HepG2 (cell line): Measurements from ENCODE around the gene ASMT. TPM values are rescaled to one million over a fixed set of nuclear protein-coding genes. Genes with fewer than 3 reads are reported as not detected.
"Not testable (repeated sequence)": the region's sequence is repeated elsewhere in the genome, so short reads cannot be mapped to it uniquely, and the experiment has no call there.

Experiments used
- ATAC-seq: fragments of 200-7000 bp; cut with Tn5 transposase; 3 replicates; pipeline ENCODE4 v1.9.1; 2020; ENCODE audit warnings: mild to moderate bottlenecking, moderate library complexity
- BruUV-seq: library from RNA; stranded (reverse); fragments of 400-500 nt; replicated peaks from 2 replicates; lab custom pipeline; 2021; lab: Mats Ljungman, UMichigan
- CTCF ChIA-PET: fragments of 300-600 bp; formaldehyde crosslinking; extraction: SDS; loops from one replicate; lab custom pipeline; 2021; ENCODE audit warnings: low total read pairs, inconsistent platforms, low intra/inter-chr PET ratio; lab: Yijun Ruan, JAX
- POLR2A ChIA-PET: fragments of 350-600 bp; sonication (Branson Sonifier 250); formaldehyde crosslinking; loops from one replicate; lab custom pipeline; 2020; ENCODE audit warnings: antibody characterized with exemption, inconsistent platforms; lab: Yijun Ruan, JAX
- DNase-seq: peaks from one replicate; pipeline ENCODE4 v3.0.0-alpha.2; 2015; ENCODE audit warnings: low spot score
- FAIRE-seq: peaks from 3 replicates; lab custom pipeline; 2011; peaks lifted over from hg19 to GRCh38; lab: Jason Lieb, UNC
- H2AFZ ChIP-seq: one replicate; pipeline ENCODE4 v1.6.1; 2011; ENCODE audit warnings: low read length, inconsistent platforms
- H3K27ac ChIP-seq: fragments of 300-600 bp; 3 replicates; pipeline ENCODE4 v1.8.0; 2011; ENCODE audit warnings: mixed run types, mild to moderate bottlenecking, mixed read lengths, low read length, inconsistent platforms; ENCODE audit not compliant: insufficient read depth; ENCODE audit errors: extremely low read length
- H3K27me3 ChIP-seq, 2 experiments: fragments of 200-600 bp in 1 of 2; 2 replicates in 1 of 2; 3 replicates in 1 of 2; pipeline versions ENCODE4 v1.6.0 to v1.8.0; 2011; ENCODE audit warnings: low read length in 2 of 2, mild to moderate bottlenecking in 2 of 2, moderate library complexity in 2 of 2, inconsistent platforms in 1 of 2; ENCODE audit not compliant: insufficient read depth in 2 of 2, control insufficient read depth in 1 of 2
- H3K36me3 ChIP-seq, 2 experiments: fragments of 200-600 bp in 1 of 2; replicated peaks in 1 of 2; 2 replicates in 1 of 2; 3 replicates in 1 of 2; pipeline versions ENCODE4 v1.5.1 to v1.8.0; 2011; ENCODE audit warnings: low read length in 2 of 2, inconsistent platforms in 1 of 2; ENCODE audit not compliant: insufficient read depth in 2 of 2, control insufficient read depth in 1 of 2
- H3K4me1 ChIP-seq: 2 replicates; pipeline ENCODE4 v1.5.1; 2012; ENCODE audit warnings: low read length, inconsistent platforms; ENCODE audit not compliant: insufficient read depth
- H3K4me2 ChIP-seq: 2 replicates; pipeline ENCODE4 v1.6.0; 2011; ENCODE audit warnings: low read depth, low read length, inconsistent platforms
- H3K4me3 ChIP-seq, 3 experiments: fragments of 200-600 bp in 1 of 3; sonication (generic), shearing (Covaris generic) in 1 of 3; replicated peaks in 1 of 3; 2 replicates each; pipeline ENCODE4 v1.5.1; 2011 to 2016; ENCODE audit warnings: low read length in 3 of 3, inconsistent platforms in 2 of 3, low read depth in 2 of 3, mild to moderate bottlenecking in 2 of 3, control low read depth in 1 of 3, mixed read lengths in 1 of 3; ENCODE audit not compliant: insufficient read depth in 1 of 3
- H3K79me2 ChIP-seq: one replicate; pipeline ENCODE4 v1.6.1; 2011; ENCODE audit warnings: low read length, inconsistent platforms; ENCODE audit not compliant: insufficient read depth
- H3K9ac ChIP-seq: 2 replicates; pipeline ENCODE4 v1.6.0; 2011; ENCODE audit warnings: mild to moderate bottlenecking, low read depth, low read length, inconsistent platforms; ENCODE audit not compliant: insufficient read depth
- H3K9me3 ChIP-seq: 2 replicates; pipeline ENCODE4 v1.5.1; 2012; ENCODE audit warnings: mild to moderate bottlenecking, low read length
- H4K20me1 ChIP-seq: 2 replicates; pipeline ENCODE4 v1.6.0; 2011; ENCODE audit warnings: inconsistent platforms, mild to moderate bottlenecking, low read length, moderate library complexity; ENCODE audit not compliant: insufficient read depth
- CSRNP2 ChIP-seq: sonication (generic); formaldehyde crosslinking; conservative IDR thresholded peaks from 2 replicates; pipeline ENCODE4 v1.8.0; 2022; ENCODE audit warnings: low read depth, missing genetic modification reagents
- KLF15 ChIP-seq: sonication (generic); formaldehyde crosslinking; IDR thresholded peaks from 2 replicates; pipeline ENCODE4 v1.8.1; 2023; ENCODE audit warnings: borderline replicate concordance, mild to moderate bottlenecking, inconsistent platforms, missing genetic modification reagents, mixed read lengths
- MXI1 ChIP-seq: IDR thresholded peaks from 3 replicates; pipeline ENCODE4 v1.6.1; 2012; ENCODE audit warnings: low read depth, low read length, inconsistent platforms, borderline replicate concordance
- NONO ChIP-seq, 2 experiments: fragments of 450-650 bp in 1 of 2; sonication (generic) in 1 of 2; formaldehyde crosslinking in 1 of 2; IDR thresholded peaks in 1 of 2; conservative IDR thresholded peaks in 1 of 2; 2 replicates each; pipeline versions ENCODE4 v1.6.1 to v1.8.0; 2017 to 2022; ENCODE audit warnings: mild to moderate bottlenecking in 1 of 2, missing genetic modification reagents in 1 of 2, moderate library complexity in 1 of 2
- ZFY ChIP-seq: sonication (generic); formaldehyde crosslinking; IDR thresholded peaks from 2 replicates; pipeline ENCODE4 v1.4.0; 2020; ENCODE audit warnings: missing genetic modification reagents
- ZNF253 ChIP-seq: sonication (generic); formaldehyde crosslinking; IDR thresholded peaks from 2 replicates; pipeline ENCODE4 v1.8.0; 2022; ENCODE audit warnings: mild to moderate bottlenecking, missing genetic modification reagents, borderline replicate concordance
- ZNF256 ChIP-seq: sonication (generic); formaldehyde crosslinking; conservative IDR thresholded peaks from 2 replicates; pipeline ENCODE4 v1.4.0; 2020; ENCODE audit warnings: missing genetic modification reagents
- WGBS: methylation state at CpG from one replicate; pipeline ENCODE4 v1.1.6; 2017; ENCODE audit warnings: low lambda C conversion rate; 5-methylcytosine and 5-hydroxymethylcytosine counted together
- in situ Hi-C: cut with HindIII; loops from 2 replicates; pipeline ENCODE4 v1.10.0; 2017; ENCODE audit warnings: low pct_unique_long_range_greater_than_20kb; ENCODE audit not compliant: extremely low pct_ligation_motif_present
- intact Hi-C: fragments of 100-400 bp; cut with micrococcal nuclease; formaldehyde crosslinking; loops from one replicate; pipeline ENCODE4 v1.10.0; 2022; ENCODE audit not compliant: unreplicated experiment
- polyA plus RNA-seq, 8 experiments: library from polyadenylated mRNA; depleted of rRNA in 3 of 8; stranded (reverse) in 7 of 8; unstranded in 1 of 8; fragments of >200 nt; fragmentation: Illumina TruSeq in 4 of 8; extraction: Trizol in 4 of 8; gene quantifications; 2 replicates each; pipeline versions ENCODE4 v1.2.1 to v1.2.3, GENCODE V29; 2011 to 2016; ENCODE audit warnings: low read depth in 4 of 8, missing spikeins in 1 of 8, mixed read lengths in 1 of 8; ENCODE audit not compliant: insufficient read depth in 1 of 8
- total RNA-seq, 5 experiments: library from RNA; depleted of rRNA; stranded (reverse); fragments of >200 nt; fragmentation: Illumina TruSeq; extraction: Trizol; gene quantifications; 2 replicates each; pipeline ENCODE4 v1.2.3, GENCODE V29; 2016; ENCODE audit warnings: low read depth in 1 of 5

The ASMT gene
- total and polyA plus RNA-seq, 2 of the 13 experiments (the other 11 are each of a cell fraction or from before 2014, with no cell fraction given) = 0.04 TPM; not detected in 1

GRCh38 chrX:1623691-1624090, 8.8 kb downstream of the ASMT start (continued):
- TF ChIP-seq ZNF256 (CRISPR knock-in tag) = no peak
- no peak for TF ChIP-seq ZFY (CRISPR knock-in tag)
- no peak for TF ChIP-seq ZNF253 (CRISPR knock-in tag)
- TF ChIP-seq NONO (IDR thresholded peaks at IDR 0.05) = no peak
- TF ChIP-seq NONO (CRISPR knock-in tag; conservative IDR thresholded peaks at IDR 0.05) = no peak
- TF ChIP-seq CSRNP2 (CRISPR knock-in tag) = no peak
- no peak for TF ChIP-seq KLF15
- TF ChIP-seq MXI1 = no peak

- 36% methylated on average over 10 of the region's 14 CpGs for whole genome bisulfite sequencing
- H3K9me3 ChIP-seq, H3K4me1 ChIP-seq, CTCF ChIA-PET, POLR2A ChIA-PET, H3K27me3 ChIP-seq, H3K36me3 ChIP-seq, DNase-seq, H3K27ac ChIP-seq, H3K9ac ChIP-seq, H3K79me2 ChIP-seq, BruUV-seq, H3K4me3 ChIP-seq, ATAC-seq, intact Hi-C loops, FAIRE-seq, in situ Hi-C loops, H4K20me1 ChIP-seq, H3K4me2 ChIP-seq, H2AFZ ChIP-seq: not testable (repeated sequence)
Observed at GRCh38 chrX:1624158-1624860, 9.4 kb downstream of the ASMT start.

- 27% methylated on average over 7 of the region's 7 CpGs for WGBS
- H2AFZ ChIP-seq, H3K9me3 ChIP-seq, H3K4me2 ChIP-seq, H3K4me1 ChIP-seq, H3K4me3 ChIP-seq, H3K36me3 ChIP-seq, H3K9ac ChIP-seq, H3K79me2 ChIP-seq, FAIRE-seq, ATAC-seq, BruUV-seq, intact Hi-C loops, H4K20me1 ChIP-seq, in situ Hi-C loops, POLR2A ChIA-PET, DNase-seq, H3K27ac ChIP-seq, CTCF ChIA-PET: not testable (repeated sequence)
- peaks cover 4 to 13% of the 10 kb centered on the region in 2 experiments; a peak in 3 of 5 replicates for H3K27me3 ChIP-seq
Observed at GRCh38 chrX:1624861-1625215, 10.0 kb downstream of the ASMT start.
